ENCODE measurements around the gene INPPL1.

Gene INPPL1

GRCh38 chr11:72222907-72223614 is 1.5 kb upstream of the INPPL1 start:
- H3K27ac Mint-ChIP-seq: peak overlapping the region; percentile 94
- DNase-seq (peak; percentile 94), ATAC-seq (replicated peaks) (peak; percentile 76 to 79)
- peak overlapping the region; percentile 99 for H3K4me3 Mint-ChIP-seq
- peaks cover 28 to 55% of the 10 kb centered on the region in 2 donors for H3K4me1 Mint-ChIP-seq
- no peaks in the 10 kb centered on the region for H3K27me3 Mint-ChIP-seq
- peaks cover 11 to 14% of the 10 kb centered on the region in 2 donors for H3K36me3 Mint-ChIP-seq
- no peaks in the 10 kb centered on the region for H3K9me3 Mint-ChIP-seq

GRCh38 chr11:72223615-72224563 is 678 bp upstream of the INPPL1 start:
- Mint-ChIP-seq H3K9me3 (no peaks in the 10 kb centered on the region), H3K27ac (peak overlapping the region; percentile 98), H3K4me1 (peaks cover 23 to 47% of the 10 kb centered on the region in 2 donors), H3K36me3 (peaks cover 18 to 20% of the 10 kb centered on the region in 2 donors), H3K27me3 (no peaks in the 10 kb centered on the region), H3K4me3 (peak overlapping the region; percentile 99)
- ATAC-seq (replicated peaks) (peak; percentile 64 to 71), DNase-seq (peak; percentile 65)

DNA sequence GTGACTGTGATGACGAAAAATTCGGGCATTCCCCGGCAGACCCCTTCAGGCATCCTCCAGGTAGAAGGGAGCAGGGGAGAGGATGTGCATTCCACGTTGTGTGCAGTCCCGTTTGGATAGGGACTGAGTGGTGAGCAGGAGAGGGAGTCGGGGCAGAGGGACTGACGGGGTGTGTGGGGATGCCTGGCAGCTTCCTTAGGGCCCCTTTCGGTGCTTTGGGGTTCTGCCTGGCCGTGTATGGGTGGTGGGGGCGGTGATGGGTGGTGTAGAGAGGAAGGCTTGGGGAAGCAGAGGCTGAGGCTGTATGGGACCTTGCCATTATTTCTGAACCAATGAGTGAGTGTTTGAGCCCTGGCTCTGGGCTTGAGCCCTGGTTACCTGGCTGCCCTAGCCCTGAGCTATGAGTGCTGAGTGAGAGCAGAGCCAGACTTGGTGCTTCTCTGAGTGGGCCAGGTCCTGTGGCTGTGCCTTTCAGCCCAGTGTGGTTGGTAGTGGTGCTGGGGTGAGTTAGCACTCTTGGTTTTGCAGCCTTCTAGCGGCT is 914 bp downstream of the INPPL1 start:
- DNase-seq: no peak

GRCh38 chr11:72226701-72227100 is 2.1 kb downstream of the INPPL1 start:
- peaks cover 32 to 41% of the 10 kb centered on the region in 2 donors for H3K36me3 Mint-ChIP-seq
- H3K4me1 Mint-ChIP-seq: peaks cover 17 to 32% of the 10 kb centered on the region in 2 donors
- DNase-seq (no peak), ATAC-seq (replicated peaks) (no peak)
- H3K4me3 Mint-ChIP-seq: no peak overlapping the region
- no peaks in the 10 kb centered on the region for H3K9me3 Mint-ChIP-seq
- H3K27me3 Mint-ChIP-seq: no peaks in the 10 kb centered on the region
- no peak overlapping the region for H3K27ac Mint-ChIP-seq

More for the DNA sequence above, 914 bp downstream of the INPPL1 start:
- Mint-ChIP-seq H3K9me3 (no peaks in the 10 kb centered on the region), H3K36me3 (peaks cover 28 to 32% of the 10 kb centered on the region in 2 donors), H3K27ac (peak overlapping the region; percentile 94), H3K27me3 (no peaks in the 10 kb centered on the region), H3K4me1 (peaks cover 23 to 43% of the 10 kb centered on the region in 2 donors), H3K4me3 (peak overlapping the region; percentile 95 to 99)
- no peak for ATAC-seq (replicated peaks)

GRCh38 chr11:72227316-72228228 is 3.0 kb downstream of the INPPL1 start:
- DNase-seq (no peak), ATAC-seq (replicated peaks) (no peak)
- Mint-ChIP-seq H3K4me1 (peaks cover 15 to 31% of the 10 kb centered on the region in 2 donors), H3K36me3 (peaks cover 41 to 50% of the 10 kb centered on the region in 2 donors), H3K4me3 (no peak overlapping the region), H3K9me3 (no peaks in the 10 kb centered on the region), H3K27ac (peak overlapping the region; percentile 67), H3K27me3 (no peaks in the 10 kb centered on the region)

DNA sequence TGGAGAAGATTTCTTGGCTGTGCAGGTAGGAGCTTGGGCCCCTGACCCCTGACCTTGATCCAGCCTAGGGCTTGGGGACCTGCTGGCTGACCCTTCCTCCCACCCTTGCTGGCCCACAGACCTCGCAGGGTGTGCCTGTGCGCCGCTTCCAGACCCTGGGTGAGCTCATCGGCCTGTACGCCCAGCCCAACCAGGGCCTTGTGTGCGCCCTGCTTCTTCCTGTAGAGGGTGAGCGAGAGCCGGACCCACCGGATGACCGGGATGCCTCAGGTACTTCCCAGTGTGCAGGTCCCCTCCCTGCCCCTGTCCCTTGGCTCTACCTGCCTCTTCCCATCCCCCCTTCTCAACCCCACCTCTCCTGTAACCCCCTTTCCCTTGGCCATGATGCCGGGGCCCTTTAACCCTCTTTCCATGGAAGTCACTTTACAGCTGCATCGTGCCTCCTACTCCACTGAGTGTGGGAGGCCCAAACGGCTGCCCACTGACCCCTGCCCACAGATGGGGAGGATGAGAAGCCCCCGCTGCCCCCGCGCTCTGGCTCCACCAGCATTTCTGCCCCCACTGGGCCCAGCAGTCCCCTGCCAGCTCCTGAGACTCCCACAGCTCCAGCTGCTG is 3.8 kb downstream of the INPPL1 start:
- Mint-ChIP-seq H3K27ac (no peak overlapping the region), H3K36me3 (peaks cover 49 to 55% of the 10 kb centered on the region in 2 donors), H3K4me1 (peaks cover 16 to 34% of the 10 kb centered on the region in 2 donors), H3K27me3 (no peaks in the 10 kb centered on the region), H3K9me3 (no peaks in the 10 kb centered on the region), H3K4me3 (no peak overlapping the region)
- DNase-seq (no peak), ATAC-seq (replicated peaks) (no peak)

DNA sequence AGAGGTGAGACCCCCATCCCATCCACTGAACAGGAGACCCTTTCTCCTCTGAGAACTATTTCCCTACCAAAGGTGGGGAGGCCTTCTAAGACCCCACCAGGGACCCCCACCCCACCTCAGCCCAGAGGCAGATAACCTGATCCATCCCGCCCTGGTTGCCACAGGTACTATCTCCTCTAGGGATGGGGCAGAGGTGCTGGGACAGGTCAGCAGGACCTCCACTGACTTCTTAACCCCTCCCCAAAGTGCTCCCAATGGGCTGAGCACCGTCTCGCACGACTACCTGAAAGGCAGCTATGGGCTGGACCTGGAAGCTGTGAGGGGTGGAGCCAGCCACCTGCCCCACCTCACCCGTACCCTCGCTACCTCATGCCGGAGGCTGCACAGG is 4.3 kb downstream of the INPPL1 start:
- H3K27ac Mint-ChIP-seq: no peak overlapping the region
- no peaks in the 10 kb centered on the region for H3K9me3 Mint-ChIP-seq
- H3K4me3 Mint-ChIP-seq: no peak overlapping the region
- H3K4me1 Mint-ChIP-seq: peaks cover 21 to 39% of the 10 kb centered on the region in 2 donors
- peaks cover 54 to 59% of the 10 kb centered on the region in 2 donors for H3K36me3 Mint-ChIP-seq
- DNase-seq: no peak
- ATAC-seq (replicated peaks): no peak
- H3K27me3 Mint-ChIP-seq: no peaks in the 10 kb centered on the region

- H3K27ac Mint-ChIP-seq: no peak overlapping the region
- no peak overlapping the region for H3K4me3 Mint-ChIP-seq
Measured at GRCh38 chr11:72229336-72229924, 4.9 kb downstream of the INPPL1 start.

DNA sequence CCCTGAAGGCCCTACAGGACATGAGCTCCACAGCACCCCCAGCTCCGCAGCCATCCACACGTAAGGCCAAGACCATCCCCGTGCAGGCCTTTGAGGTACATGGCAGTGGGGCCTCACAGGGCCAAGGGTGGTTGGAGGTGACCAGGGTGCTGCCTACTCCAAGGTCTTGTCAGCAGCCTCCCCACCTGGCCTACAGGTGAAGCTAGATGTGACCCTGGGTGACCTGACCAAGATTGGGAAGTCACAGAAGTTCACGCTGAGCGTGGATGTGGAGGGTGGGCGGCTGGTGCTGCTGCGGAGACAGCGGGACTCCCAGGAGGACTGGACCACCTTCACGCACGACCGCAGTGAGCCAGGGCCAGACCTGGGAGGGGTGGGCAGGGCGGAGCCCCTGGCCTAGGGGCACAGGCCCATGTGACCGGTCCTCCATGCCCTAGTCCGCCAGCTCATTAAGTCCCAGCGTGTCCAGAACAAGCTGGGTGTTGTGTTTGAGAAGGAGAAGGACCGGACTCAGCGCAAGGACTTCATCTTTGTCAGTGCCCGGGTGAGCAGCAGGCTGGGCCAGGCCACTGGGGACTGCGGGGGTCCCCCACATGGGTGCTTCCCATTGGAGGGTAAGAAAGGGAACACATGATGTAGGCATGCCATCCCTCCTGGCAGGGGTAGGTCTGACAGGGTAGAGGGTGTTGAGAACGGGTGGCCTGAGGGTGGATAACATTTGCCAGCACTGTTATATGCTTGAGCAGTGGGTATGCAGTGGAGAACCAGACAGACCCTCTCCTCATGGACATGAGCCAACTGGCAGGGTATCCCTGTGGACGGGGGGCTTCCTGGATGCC is 5.6 kb downstream of the INPPL1 start:
- peaks cover 58 to 65% of the 10 kb centered on the region in 2 donors for H3K36me3 Mint-ChIP-seq
- no peaks in the 10 kb centered on the region for H3K27me3 Mint-ChIP-seq
- no peak for DNase-seq
- ATAC-seq (replicated peaks): no peak
- peaks cover 28 to 50% of the 10 kb centered on the region in 2 donors for H3K4me1 Mint-ChIP-seq
- H3K27ac Mint-ChIP-seq: no peak overlapping the region
- H3K4me3 Mint-ChIP-seq: no peak overlapping the region
- no peaks in the 10 kb centered on the region for H3K9me3 Mint-ChIP-seq

More at GRCh38 chr11:72229336-72229924, 4.9 kb downstream of the INPPL1 start:
- H3K4me1 Mint-ChIP-seq: peaks cover 24 to 45% of the 10 kb centered on the region in 2 donors
- no peak for ATAC-seq (replicated peaks)
- H3K27me3 Mint-ChIP-seq: no peaks in the 10 kb centered on the region
- no peak for DNase-seq
- no peaks in the 10 kb centered on the region for H3K9me3 Mint-ChIP-seq
- H3K36me3 Mint-ChIP-seq: peaks cover 54 to 59% of the 10 kb centered on the region in 2 donors

DNA sequence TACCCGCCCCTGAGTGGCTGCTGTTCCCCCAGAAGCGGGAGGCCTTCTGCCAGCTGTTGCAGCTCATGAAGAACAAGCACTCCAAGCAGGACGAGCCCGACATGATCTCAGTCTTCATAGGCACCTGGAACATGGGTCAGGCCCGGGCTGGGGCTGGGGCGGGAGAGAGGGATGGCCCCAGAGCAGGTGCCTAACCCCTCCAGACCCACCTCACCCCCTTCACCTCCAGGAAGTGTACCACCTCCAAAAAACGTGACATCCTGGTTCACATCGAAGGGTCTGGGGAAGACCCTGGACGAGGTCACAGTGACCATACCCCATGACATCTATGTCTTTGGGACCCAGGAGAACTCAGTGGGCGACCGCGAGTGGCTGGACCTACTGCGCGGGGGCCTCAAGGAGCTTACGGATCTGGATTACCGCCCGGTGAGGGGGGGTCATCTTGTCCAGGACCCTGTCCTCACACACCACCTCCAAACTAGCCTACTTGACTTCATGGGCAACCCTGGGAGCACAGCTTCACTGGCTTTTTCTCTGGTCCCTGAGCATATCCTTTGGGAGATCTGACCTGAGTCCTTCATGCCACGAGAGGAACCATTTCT is 6.3 kb downstream of the INPPL1 start:
- no peaks in the 10 kb centered on the region for H3K27me3 Mint-ChIP-seq
- H3K4me3 Mint-ChIP-seq: no peak overlapping the region
- peaks cover 57 to 65% of the 10 kb centered on the region in 2 donors for H3K36me3 Mint-ChIP-seq
- H3K27ac Mint-ChIP-seq: no peak overlapping the region
- no peaks in the 10 kb centered on the region for H3K9me3 Mint-ChIP-seq
- ATAC-seq (replicated peaks) (no peak), DNase-seq (no peak)
- peaks cover 24 to 47% of the 10 kb centered on the region in 2 donors for H3K4me1 Mint-ChIP-seq

GRCh38 chr11:72231396-72232259 is 7.1 kb downstream of the INPPL1 start:
- peaks cover 22 to 39% of the 10 kb centered on the region in 2 donors for H3K4me1 Mint-ChIP-seq
- no peak overlapping the region for H3K4me3 Mint-ChIP-seq
- no peak for ATAC-seq (replicated peaks)
- H3K27ac Mint-ChIP-seq: no peak overlapping the region
- no peaks in the 10 kb centered on the region for H3K9me3 Mint-ChIP-seq
- peaks cover 57 to 69% of the 10 kb centered on the region in 2 donors for H3K36me3 Mint-ChIP-seq
- DNase-seq: no peak
- no peaks in the 10 kb centered on the region for H3K27me3 Mint-ChIP-seq

Measured in stimulated activated naive B cell treated with anti-CD40 and anti-IgM and Interleukin-4, amounts not matched to agents 10 μg/mL and 1 μg/mL and 100 μg/mL, for 72 hours (primary cell).